ENCODE data around the gene MICAL3.

MICAL3 gene

DNA sequence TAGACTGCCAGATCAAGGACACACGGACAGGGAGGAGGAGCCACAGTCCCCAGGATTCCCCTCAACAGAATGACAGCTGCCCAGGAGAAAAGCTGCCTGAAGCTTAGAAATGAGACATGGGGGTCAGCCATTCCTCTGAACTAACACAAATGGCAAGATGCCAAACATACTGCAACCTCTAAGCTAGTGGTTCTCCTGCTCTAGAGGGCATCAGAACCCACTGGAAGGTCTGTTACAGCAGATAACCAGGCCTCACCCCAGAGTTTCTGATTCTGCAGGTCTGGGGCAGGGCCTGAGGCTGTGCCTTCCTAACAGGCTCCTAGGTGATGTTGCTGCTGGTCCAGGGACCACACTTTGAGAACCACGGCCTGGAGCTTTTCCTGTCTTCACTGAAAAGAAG is 221.5 kb downstream of the MICAL3 start:
- no peak for DNase-seq (ENCODE audit: low read depth in 3 of 3, low spot score in 1 of 3)

DNA sequence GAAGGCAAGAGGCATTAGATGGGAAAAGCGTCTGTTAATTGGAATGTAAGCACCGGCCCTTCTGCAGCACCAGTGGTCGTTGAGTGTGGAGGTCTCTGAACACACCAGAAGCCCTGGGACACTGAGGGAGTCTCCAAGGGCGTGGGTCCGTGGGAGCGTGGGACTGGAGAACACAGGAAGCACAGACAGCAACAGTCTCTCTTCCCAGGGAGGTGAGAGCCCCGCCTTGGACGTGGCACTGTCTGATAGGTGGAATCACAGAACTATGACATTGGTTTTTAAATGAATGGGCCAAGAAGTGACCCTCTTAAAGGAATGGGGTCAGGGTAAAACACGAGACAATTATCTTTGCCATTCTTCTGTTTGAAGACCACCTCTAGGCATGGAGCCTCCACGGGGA is 221.9 kb downstream of the MICAL3 start:
- DNase-seq (ENCODE audit: low read depth in 3 of 3, low spot score in 1 of 3) = no peak

DNA sequence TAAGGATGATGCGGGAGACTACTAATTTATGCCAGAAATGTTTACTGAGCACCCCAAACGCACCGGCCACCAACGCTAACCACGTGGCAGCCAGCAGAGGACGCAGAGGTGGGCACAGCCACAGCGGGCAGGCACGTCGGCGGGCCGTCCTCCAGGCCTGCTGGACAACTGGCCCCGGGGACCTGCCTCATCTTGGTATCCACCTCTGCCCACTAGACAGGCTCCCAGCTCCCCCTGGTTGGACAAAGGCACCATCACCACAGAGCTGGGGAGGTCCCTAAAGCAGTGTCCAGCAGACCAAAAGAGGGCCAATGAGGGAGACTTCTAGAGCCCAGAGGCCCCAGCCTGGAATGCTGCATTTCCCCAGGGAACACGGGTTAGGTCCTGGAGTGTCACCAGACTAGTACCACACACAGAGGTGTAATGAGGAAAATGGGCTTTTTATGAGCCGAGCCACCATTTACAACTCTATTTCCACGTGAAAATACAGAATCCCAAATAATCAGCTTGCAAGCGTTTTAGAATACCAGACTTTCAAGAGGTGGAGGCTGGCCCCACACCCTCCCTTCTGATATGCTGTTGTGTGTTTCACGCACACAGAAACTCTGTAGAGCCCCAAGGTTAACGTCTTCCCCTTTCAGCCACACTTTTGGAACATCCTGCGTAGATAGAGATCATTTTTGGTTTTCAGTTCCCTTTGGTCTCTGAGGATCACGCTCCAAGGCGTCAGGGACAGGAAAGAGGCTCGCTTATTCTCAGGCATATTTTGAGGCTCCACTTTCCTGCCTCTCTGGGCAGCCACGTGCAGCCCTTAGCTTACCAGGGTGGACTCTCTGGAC is 226.4 kb downstream of the MICAL3 start:
- DNase-seq (ENCODE audit: low read depth in 3 of 3, low spot score in 1 of 3) = no peak

DNA sequence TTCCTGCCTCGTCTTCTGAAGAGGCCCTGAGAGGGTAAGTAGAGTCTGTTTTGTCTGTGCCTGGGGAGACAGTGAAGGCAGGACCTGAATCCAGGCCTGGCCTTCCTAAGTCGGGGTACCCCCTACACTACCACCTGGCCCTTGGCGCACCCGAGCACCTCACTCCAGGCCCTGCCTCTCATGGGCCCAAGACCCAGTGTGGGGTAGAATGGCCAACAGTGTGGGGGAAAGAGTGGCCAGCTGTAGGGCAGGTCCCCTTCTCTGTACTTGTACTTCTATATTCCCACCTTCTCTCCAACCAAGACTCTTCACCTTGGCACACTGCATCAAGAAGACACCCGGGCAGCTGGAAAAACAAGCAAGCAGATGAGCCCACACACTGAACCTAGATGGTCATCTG is 227.7 kb downstream of the MICAL3 start:
- DNase-seq (ENCODE audit: low read depth in 3 of 3, low spot score in 1 of 3) = no peak

DNA sequence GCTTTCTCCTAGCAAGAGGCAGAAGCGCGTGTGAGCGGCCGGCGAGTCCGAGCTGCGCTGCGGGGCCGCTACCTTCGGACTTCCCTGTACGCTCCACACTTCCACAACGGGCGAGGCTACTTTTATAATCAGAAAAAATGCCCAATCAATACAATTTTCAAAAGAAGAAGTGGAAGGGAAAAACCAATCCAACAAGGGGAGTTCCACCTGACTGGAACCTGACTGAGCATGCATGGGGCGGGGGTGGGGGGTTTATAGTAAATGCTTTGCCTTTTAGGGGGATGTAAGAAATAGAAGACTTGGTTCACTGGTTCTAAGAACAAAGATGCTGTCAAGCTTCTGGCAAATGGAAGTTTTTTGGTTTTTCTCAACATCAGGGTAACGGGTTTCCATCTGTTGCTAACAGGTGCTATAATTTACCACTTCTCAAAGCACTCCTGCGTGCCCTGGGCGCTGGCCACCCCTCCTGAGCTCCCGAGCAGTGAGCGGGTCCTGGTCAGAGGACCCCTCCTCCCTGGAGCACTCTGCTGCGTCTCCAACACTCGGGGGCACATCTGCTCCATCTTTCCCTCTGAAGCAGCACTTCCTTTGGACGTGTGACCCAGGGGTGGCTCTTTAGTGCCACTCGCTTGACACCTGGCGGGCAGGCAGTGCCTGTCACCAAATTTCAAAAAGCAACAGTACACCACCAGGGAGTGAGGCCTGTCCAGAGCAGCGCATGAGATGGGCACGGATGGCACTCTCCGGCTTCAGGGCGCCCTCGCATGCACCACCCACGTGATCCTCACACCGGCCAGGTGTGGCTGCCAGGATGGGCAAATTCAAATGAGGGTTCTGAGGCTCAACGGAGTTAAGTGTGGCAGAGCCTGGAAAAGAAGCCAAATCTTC is 228.5 kb downstream of the MICAL3 start:
- no peak for DNase-seq (ENCODE audit: low read depth in 3 of 3, low spot score in 1 of 3)

DNA sequence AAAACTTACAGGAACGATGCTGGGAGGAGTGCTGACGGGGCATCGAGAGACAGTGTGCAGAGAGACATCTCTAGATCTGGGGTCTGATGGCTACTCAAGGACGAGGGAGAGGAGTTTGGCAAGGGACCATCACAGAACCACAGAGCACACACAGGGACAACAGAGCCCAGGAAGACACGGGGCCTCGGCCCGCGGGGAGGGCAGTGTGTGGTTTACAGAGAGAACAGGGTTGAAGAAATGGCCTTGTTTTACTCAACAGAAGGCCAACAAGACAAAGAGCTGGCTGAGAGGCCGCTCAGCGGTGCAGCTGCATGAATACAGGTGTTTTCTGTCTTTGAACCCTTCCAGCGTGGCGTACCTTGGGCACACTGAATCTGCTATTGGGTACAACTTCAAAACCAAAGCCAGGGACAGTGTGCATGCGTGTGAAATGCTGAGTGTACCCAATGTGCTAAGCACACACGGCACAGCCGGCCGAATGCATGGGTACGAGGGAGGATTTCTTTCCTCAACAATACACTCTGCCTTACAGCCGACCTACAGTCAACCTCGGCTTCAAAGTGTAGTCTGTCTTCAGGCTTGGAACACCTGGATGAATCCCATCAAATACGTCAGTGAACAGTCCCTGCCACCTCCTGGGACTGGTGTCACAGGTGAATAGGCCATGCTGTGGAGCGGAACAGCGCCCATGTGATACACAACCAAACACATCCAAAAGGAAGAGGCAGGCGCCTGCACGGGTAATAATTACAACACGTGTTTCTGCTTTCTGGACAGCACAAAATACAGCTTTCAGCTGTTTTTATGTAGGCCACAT is 229.4 kb downstream of the MICAL3 start:
- no peak for DNase-seq (ENCODE audit: low read depth in 3 of 3, low spot score in 1 of 3)

DNA sequence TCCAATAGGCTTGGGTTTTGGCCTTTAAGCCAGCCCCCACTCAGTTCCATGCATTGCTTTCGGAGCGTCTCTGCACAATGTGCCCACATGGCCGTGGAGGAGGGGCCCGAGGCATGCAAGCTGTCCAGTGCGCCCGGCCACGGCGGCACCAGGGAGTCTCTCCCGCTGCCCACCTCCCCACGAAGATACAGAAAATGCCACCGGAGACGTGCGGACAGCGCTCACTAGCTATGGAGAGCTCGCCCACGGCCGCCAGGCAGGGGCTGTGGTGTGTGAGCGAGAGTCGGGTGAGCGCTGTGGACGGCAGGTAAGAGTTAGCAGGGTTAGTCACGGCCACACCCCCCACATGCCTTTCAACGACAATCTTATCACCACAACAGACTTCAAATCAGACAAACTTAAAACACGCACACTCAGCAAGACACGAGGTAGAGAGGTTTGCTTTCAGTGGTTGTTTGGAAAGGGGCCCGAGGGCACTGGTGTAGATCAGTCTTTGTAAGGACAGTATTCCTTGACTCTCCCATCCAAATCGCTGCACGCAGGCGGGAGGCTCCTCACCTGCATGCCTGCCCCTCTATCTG is 231.4 kb downstream of the MICAL3 start:
- no peak for DNase-seq (ENCODE audit: low read depth in 3 of 3, low spot score in 1 of 3)

DNA sequence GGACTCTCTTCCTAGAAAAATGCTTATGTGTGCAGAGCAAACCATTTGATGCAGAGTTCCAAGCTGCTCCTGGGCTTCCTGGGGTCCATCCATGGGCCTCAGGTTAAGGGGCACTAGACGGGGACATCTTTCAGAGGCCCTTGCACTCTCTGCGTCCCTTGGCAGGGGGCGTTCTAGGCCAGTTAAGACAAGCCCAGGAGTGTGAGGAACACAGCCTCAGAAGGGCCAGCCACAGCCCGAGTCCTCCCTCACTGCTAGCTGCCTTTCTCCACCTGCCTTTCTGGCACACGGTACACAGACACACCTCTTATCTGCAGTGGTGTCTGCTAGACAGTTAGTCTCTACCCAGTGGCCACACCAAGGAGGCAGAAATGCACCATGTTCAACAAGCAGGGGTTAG is 232.1 kb downstream of the MICAL3 start:
- DNase-seq (ENCODE audit: low read depth in 3 of 3, low spot score in 1 of 3) = no peak

DNA sequence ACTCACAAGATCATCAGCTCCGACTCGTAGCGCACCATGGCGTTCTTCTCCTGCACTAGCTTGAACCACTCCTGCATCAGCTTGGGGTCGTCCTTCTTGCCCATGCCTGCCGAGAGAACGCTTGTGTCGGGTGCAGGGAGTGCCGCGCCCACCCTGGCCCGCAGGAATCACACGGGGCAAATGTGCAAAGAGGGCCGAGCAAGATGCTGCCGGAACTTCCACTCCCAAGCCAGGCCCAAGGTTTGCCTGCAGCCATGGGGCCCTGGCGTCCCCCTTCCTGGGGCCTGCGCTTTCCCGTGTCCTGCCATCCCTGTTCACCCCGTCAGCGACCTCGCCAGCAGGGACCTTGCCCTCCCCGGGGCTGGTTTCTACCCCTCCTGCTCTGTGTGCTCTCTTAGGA is 233.2 kb downstream of the MICAL3 start:
- no peak for DNase-seq (ENCODE audit: low read depth in 3 of 3, low spot score in 1 of 3)

DNA sequence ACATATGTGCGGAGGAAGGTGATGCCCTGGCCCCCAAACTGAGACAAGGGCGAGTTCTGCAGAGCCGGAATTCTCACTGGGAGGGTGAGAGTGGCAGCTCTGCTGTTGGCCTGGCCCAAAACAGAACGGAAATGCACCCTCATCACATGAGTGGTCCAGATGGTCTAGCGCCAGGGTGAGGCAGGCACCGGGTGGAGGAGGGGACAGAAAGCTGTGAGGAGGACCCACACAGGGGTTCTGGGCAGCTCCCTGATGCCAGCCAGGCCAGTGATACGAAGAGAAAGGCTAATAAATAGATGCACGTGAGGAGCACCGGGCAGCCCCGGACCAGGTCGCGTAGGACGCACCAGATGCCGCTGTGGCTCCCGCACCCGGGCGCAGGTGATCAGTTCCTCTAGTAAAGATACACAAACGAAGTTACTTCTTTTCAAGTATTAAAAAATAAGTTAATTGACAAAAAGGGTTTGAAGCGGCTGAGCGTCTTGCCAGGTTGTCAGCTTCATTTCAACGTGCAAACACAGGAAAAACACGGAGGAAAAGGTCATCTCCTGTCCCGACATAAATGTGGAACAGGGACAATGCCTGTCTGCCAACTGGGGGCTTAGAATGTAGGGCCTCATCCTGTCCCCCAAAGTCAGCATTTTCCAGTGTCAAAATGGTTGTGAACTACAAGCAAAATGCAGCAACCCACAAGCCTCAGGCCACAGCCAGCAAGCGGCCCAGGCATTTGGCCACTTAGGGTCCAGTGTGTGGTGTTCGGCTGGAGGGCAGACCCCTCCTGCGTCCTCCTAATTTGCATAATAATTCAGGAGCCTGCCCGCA is 234.8 kb downstream of the MICAL3 start:
- DNase-seq (ENCODE audit: low read depth in 3 of 3, low spot score in 1 of 3) = no peak

DNA sequence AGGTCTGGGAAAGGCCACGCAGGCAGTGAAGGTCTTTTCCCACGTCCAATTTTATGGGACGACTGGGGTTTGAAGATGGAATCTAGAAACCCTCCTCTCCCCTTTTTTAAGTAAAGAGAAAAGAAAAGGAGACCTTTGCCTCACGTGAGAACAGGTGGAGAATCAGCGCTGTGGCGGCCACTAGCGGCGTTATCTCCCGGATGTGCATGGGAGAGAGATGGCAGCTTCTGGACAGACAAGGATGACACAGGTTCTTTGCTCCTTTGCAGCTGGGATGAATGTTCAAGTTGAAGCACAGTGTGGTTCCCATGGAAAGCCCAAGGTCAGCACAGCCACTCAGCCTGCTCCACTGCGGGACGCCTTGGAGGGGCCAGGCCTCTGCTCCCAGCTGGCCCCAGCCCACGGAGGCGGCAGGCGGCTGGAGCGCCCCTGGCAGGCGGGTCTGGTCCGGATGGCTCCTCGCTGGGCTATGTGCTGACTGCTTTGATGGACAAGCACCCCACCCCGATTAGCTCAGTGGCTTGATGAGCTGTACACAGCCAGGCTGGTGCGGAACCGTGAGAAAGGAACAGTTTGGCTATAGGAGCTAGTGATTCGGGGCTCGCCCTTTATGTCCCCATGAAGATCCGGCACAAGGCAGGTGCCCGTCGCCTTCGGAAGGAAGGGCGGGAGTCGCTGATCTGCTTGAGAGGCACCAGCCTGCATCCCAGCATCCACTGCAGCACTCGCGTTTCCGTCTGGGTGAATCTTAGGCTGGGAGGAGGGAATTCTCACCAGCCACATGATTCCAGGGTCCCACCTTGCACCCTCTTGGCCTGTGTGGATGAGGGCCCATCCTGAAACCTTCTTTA is 235.6 kb downstream of the MICAL3 start:
- DNase-seq (ENCODE audit: low read depth in 3 of 3, low spot score in 1 of 3) = no peak

DNA sequence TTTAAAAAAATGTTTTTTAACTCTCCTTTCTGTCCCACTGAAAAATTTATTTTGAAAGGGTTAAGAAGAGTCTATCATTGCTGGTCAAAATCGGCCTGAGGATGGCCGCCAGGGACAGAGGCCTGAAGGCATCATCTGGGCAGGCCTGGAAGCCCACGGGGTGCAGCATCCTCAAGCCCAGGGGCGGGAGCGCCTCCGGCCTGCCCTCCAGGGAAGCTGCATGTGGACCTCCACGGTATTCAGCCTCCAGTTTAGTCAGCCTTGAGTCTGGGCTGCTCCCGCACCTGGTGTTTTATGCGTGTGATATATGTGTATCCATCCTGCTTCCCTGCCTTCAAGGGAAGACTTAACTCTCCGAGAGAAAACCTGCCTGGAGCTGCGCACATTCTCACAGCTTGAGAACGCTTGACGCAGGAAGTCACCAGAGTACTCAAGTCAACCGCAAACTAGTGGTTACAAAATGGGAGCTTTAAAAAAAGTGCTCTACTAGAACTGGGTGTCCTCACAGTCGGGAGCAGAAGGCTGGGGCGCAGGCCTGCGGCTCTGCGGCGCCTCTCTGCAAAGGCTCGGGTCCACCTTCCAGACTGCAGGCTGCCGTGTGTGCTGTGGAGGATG is 236.5 kb downstream of the MICAL3 start:
- DNase-seq (ENCODE audit: low read depth in 3 of 3, low spot score in 1 of 3) = no peak

DNA sequence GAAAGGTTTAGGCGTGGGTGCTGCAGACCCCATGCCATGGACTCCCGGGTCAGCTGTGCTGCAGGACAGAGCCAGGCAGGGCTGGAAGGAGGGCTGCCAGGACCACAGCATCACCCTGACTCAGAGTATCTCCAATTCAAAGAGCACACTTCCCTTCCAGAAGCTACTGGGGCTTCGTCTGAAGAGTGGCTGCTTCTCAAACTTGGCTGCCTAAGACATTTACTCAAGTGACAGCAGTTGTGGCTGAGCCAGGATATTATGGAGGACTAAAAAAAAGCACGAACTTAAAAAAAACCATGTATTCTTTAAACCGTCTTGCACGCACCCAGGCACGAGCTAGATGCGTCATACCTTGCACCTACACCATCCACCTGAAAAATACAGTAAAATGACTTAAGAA is 237.1 kb downstream of the MICAL3 start:
- DNase-seq (ENCODE audit: low read depth in 3 of 3, low spot score in 1 of 3) = no peak

DNA sequence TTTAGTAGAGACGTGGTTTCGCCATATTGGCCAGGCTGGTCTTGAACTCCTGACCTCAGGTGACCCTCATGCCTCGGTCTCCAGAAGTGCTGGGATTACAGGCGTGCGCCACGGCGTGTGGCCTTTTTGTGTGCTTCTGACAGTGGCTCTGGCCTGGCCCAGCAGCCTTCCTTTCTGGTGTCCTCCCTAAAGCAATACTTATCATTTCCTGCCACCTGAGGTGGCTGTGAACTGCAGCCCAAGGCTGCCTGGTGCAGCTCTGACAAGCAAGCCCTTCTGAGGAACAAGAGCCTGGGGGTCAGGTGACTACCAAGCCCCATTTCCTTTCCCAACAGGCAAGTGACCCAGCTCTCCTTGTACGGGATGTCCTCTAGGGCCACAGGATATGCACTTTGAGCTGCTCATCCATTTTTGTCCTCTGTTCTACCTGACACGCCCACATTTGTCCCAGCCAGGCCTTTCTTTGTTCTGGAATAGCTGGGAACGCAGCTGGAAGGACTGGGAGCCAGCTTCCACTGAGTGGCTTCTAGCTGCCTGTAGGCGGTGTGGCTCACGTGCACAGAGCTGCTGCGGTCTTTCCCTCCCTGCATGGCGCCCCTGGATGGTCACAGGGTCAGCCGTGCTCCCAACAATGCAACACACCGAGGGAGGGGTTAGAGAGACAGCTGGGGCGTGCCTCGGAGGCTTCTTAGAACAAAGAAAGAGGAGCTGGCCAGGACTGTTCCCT is 237.8 kb downstream of the MICAL3 start:
- DNase-seq (ENCODE audit: low read depth in 3 of 3, low spot score in 1 of 3) = no peak

DNA sequence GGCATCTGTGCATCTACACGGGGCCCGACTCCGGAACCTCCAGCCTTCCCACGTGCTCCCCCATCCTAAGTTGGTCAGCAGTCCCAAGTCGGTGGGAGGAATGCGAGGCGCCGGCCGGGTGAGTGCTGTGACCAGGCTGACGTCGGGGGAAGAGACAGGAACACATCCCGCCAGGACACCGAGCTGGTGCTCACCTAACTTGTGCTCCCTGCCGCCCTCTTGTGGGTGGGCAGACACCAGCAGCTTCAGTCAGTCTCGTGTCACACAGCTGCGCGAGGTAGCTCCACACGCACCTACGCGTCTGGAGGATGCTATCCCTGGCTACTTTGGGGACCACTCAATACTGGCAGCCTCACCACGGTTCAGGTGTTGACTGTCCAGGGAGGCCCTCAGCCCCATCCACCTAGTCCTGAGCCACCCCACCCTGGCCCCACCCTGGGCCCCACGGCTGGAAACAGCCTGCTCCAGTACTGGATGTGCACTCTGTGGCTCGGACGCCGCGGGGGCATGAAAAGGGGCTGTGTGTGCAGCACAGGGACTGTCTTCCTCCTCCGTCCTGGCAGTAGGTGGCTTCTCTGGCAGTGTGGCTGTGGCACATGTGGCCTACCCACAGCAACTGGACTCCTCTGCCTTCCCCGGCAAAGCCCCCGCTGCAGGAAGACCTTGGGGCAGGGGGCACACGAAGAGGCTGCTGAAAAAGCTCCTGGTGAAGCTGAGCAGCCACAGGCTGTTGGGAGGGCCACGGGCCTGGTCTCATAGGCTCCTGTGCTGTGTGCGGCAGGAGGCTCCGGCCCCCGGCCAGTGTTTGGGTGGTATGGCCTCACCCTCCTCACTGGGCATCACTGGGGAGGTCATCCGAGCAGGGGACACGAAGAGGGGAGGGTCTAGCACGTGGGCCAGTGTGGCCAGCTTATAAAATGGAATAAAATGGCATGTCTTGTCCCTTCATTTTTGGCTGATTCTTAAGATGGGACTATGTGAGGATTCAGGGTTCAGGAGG is 238.9 kb downstream of the MICAL3 start:
- DNase-seq (ENCODE audit: low read depth in 3 of 3, low spot score in 1 of 3) = peak; percentile 31 to 65 (median 46)

DNA sequence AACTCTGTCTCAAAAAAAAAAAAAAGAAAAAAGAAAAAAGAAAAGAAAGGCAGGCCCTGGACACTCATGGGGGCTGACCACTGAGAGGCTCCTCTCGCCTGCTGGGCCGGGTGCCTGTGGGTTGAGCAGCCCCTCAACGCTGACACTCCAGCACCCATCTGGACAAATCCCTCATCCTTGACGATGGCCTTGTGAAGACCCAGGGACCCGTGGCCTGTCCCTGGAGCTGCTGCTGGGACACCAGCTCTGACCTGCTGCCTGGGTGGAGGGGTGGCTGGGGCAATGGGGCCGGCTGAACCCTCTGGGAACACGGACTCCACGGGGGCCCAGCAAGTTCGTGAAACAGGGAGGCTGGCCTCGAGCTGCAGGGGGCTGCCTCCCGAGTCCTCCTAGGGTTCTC is 239.6 kb downstream of the MICAL3 start:
- DNase-seq (ENCODE audit: low read depth in 3 of 3, low spot score in 1 of 3) = no peak

Measured in stimulated activated CD4-positive, alpha-beta T cell treated with anti-CD3 and anti-CD28 coated beads, TNF-alpha, amount 100 ng/mL, for 1 hour (primary cell).